C4-2B (cell line): ENCODE measurements around the gene E4F1.

ENCODE experiments used
- ZFX ChIP-seq: fragments of 450-650 bp; IDR thresholded peaks from 2 replicates; pipeline ENCODE4 v1.6.1; 2017
- TF ChIP-seq, protein P1 (sequence below): fragments of 450-650 bp; conservative IDR thresholded peaks from 2 replicates; pipeline ENCODE4 v1.5.1; 2017; ENCODE audit warnings: mild to moderate bottlenecking

DNA sequence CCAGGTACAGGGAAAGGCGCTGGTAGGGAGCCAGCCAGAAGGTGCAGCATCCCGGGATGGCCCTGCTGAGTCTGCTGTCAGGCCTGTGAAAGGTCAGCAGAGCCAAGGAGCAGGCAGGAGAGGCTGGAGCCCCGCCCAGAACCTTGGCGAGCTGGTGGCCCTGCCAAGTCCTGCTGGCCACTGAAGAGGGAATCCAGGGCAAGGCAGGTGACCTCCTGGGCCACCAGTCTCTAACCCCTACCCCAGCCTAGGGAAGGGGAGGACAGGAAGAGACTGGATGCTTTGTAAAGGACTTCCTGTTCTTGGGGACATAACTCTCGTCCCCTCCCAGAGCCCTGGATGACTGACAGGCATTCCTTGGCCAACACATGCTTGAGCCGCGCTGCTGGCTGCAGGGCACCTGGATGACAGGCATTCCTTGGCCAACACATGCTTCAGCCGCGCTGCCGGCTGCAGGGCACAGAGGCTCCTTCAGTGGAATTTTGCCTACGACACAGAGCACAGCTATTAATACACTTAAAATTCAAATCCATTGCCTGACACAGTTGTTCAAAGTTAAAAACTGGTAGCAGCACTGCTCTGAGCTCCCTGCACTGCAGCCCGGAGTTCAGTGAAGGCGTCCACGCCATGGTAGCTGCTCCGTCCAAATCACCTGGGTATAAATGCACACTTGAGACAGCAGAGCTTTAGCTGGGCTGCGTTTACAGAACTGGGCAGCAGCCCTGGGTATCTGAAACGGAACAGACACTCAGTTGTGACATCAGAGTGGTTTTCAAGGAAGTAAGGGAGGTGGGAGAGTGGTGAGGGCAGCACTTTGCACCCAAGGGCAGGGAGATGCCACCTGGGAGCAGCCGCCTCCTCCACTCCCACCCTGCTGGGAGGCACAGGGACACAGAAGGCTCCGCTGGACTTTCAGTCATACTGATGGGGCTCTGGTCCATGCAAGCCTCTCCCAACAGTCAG lies 10.7 kb upstream of the E4F1 start:
- TF ChIP-seq, protein P1, sequence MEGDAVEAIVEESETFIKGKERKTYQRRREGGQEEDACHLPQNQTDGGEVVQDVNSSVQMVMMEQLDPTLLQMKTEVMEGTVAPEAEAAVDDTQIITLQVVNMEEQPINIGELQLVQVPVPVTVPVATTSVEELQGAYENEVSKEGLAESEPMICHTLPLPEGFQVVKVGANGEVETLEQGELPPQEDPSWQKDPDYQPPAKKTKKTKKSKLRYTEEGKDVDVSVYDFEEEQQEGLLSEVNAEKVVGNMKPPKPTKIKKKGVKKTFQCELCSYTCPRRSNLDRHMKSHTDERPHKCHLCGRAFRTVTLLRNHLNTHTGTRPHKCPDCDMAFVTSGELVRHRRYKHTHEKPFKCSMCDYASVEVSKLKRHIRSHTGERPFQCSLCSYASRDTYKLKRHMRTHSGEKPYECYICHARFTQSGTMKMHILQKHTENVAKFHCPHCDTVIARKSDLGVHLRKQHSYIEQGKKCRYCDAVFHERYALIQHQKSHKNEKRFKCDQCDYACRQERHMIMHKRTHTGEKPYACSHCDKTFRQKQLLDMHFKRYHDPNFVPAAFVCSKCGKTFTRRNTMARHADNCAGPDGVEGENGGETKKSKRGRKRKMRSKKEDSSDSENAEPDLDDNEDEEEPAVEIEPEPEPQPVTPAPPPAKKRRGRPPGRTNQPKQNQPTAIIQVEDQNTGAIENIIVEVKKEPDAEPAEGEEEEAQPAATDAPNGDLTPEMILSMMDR, result no peak
- TF ChIP-seq ZFX, result no peak
